Measurements from ENCODE around the gene ERH.
"Not testable (repeated sequence)": the region's sequence is repeated elsewhere in the genome, so short reads cannot be mapped to it uniquely, and the experiment has no call there.

ERH gene

GRCh38 chr14:69395929-69396328 lies 2.2 kb downstream of the ERH start:
- no peak for DNase-seq (ENCODE audit: low read depth, low spot score)

DNA sequence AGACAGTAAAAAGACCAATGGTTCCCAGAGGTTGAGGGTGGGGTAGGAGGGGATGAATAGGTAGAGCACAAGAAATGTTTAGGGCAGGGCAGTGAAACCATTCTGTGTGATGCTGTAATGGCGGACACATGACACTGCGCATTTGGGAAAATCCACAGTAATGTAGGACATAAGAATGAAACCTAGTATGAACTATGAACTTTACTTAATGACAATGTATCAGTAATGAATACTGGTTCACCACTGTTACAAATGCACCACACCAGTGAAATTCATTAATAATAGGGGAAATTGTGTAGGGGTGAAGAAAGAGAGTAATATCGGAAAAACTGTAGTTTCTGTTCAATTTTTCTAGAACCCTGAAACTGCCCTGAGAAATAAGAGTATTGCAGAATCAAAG lies 5.6 kb downstream of the ERH start:
- DNase-seq (ENCODE audit: low read depth, low spot score) = no peak

DNA sequence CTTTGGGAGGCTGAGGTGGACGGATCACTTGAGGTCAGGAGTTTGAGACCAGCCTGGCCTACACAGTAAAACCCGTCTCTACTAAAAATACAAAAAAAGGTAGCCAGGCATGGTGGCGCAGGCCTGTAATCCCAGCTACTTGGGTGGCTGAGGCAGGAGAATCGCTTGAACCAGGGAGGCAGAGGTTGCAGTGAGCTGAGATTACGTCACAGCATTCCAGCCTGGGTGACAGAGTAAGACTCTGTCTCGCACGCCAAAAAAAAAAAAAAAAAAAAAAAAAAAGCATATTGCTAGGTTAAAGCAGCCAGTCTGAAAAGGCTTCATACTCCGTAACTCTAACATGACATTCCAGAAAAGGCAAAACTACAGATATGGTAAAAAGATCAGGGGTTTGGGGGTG lies 6.7 kb downstream of the ERH start:
- DNase-seq (ENCODE audit: low read depth, low spot score) = not testable (repeated sequence)

DNA sequence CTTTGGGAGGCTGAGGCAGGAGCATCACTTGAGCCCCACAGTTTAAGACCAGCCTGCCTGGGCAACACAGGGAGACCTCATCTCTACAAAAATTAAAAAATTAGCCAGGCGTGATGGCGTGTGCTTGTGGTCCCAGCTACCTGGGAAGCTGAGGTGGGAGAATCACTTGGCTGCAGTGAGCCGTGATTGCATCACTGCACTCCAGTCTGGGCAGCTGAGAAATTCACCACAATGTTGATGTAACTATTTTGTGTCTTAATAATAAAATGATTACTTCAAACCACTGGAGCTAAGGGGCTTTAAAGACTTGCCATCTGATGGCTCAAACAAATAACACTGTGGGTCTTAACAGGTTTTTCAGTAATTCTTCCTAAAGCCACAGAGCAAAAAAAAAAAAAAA lies 10.8 kb downstream of the ERH start:
- DNase-seq (ENCODE audit: low read depth, low spot score) = no peak

GRCh38 chr14:69378274-69378673 lies 19.8 kb downstream of the ERH start:
- no peak for DNase-seq (ENCODE audit: low read depth, low spot score)

GRCh38 chr14:69376439-69376838 lies 21.7 kb downstream of the ERH start:
- no peak for DNase-seq (ENCODE audit: low read depth, low spot score)

- no peak for DNase-seq (ENCODE audit: low read depth, low spot score)
Observed at GRCh38 chr14:69375722-69376121, 22.4 kb downstream of the ERH start.

- no peak for DNase-seq (ENCODE audit: low read depth, low spot score)
Observed at GRCh38 chr14:69375182-69375581, 22.9 kb downstream of the ERH start.

- no peak for DNase-seq (ENCODE audit: low read depth, low spot score)
Observed at GRCh38 chr14:69374235-69374634, 23.9 kb downstream of the ERH start.

- DNase-seq (ENCODE audit: low read depth, low spot score) = no peak
Observed at GRCh38 chr14:69373104-69373503, 25.0 kb downstream of the ERH start.

- DNase-seq (ENCODE audit: low read depth, low spot score) = no peak
Observed at GRCh38 chr14:69372146-69372545, 26.0 kb downstream of the ERH start.

DNA sequence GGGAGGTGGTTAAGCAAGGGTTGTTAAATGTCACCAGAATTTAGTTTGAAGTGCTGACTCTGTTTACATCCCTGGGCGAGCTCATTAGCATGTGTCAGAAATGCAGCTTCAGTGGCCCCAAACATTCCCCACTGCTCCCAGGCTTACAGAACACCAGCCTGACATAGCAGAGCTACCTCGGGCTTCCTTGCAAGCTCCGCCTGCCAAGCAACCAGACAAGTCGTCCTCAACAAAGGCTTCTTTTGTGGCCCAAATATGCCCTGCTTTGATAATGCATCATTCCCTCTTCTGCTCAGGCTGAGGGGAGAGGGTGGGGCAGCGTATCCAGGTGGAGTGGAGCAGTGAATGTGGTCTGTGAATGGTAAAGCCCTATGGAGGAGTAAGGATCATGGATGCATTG lies 28.0 kb downstream of the ERH start:
- no peak for DNase-seq (ENCODE audit: low read depth, low spot score)

- no peak for DNase-seq (ENCODE audit: low read depth, low spot score)
Observed at GRCh38 chr14:69368381-69368780, 29.7 kb downstream of the ERH start.

- DNase-seq (ENCODE audit: low read depth, low spot score) = no peak
Observed at GRCh38 chr14:69366761-69367160, 31.3 kb downstream of the ERH start.

- no peak for DNase-seq (ENCODE audit: low read depth, low spot score)
Observed at GRCh38 chr14:69366069-69366468, 32.0 kb downstream of the ERH start.

DNA sequence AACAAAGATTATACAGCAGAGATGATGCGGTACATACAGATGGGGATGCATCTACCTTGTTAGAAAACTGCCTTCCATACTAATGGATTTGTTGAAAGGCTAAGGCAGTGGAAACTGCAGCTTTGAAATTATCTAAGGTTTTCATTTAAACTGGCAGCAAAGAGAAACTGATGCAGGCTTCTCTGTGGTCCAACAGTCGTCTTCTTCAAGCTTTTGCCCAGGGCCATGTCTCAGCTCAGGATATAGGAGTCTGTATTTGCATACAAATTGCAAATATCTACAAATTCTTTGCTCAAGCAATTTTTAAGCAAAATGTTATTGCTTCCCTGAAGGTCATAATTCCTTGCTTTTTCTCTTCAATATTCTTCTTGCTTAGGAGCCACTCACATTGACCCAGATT lies 33.7 kb downstream of the ERH start:
- DNase-seq (ENCODE audit: low read depth, low spot score) = no peak

- DNase-seq (ENCODE audit: low read depth, low spot score) = no peak
Observed at GRCh38 chr14:69363964-69364363, 34.1 kb downstream of the ERH start.

DNA sequence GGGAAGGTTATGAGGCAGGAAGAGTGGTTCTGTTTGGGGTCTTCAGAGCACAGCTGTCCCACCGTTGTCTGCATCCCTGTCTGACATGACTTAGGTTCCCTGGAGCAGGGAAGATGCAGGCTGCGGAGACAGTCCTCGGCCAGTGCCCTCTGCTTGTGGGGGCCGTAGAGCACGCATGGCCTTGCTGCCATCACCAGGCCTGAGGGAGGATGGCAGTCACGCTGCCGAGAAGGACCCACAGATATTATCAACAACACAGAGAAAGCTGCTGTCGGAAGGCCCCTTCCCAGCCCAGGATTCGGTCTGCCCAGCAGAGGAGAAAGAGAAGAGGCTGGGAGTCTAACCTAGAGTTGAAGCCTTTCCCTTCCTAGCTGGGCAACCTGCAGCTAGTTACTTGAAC lies 35.0 kb downstream of the ERH start:
- no peak for DNase-seq (ENCODE audit: low read depth, low spot score)

DNA sequence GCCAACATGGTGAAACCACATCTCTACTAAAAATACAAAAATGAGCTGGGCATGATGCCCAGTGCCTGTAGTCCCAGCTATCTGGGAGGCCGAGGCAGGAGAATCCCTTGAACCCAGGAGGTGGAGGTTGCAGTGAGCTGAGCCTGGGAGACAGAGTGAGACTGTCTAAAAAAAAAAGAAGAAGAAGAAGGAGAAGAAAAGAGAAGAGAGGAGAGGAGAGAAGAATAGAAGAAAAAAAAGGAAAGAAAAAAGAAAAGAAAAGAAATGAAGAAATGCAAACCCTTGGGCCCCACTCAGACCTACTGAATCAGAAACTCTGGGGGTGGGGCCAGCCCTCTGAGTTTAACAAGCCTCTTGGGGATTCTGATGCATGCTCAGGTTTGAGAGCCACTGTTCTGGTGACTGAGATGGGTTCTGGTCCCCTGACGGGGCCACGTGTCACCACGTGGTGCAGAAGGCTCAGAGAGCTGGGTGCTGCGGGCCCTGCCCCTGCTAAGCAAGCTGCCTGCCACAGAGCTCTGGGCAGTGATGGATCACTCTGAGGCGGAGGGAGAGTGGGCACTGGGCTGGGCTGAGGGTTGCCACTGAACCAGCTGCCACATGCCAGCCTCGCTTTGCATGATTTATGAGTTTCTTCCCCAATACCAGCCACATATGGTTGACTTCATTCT lies 37.5 kb downstream of the ERH start:
- DNase-seq (ENCODE audit: low read depth, low spot score) = no peak

- DNase-seq (ENCODE audit: low read depth, low spot score) = no peak
Observed at GRCh38 chr14:69358966-69359365, 39.1 kb downstream of the ERH start.

GRCh38 chr14:69358233-69358963 lies 39.7 kb downstream of the ERH start:
- no peak for DNase-seq (ENCODE audit: low read depth, low spot score)

GRCh38 chr14:69357544-69358200 lies 40.4 kb downstream of the ERH start:
- DNase-seq (ENCODE audit: low read depth, low spot score) = no peak

Measured in activated CD4-positive, CD25-positive, alpha-beta regulatory T cell treated with anti-CD3 and anti-CD28 coated beads, Interleukin-2, amount 50 U/mL, for 16 hours (primary cell).